Common myeloid progenitor, CD34-positive (primary cell): ENCODE data around the gene TLR10.
"Not testable (repeated sequence)": the region's sequence is repeated elsewhere in the genome, so short reads cannot be mapped to it uniquely, and the experiment has no call there.

Experiments used
- CTCF ChIA-PET: fragments of 350-600 bp; sonication (Branson Sonifier 250); formaldehyde crosslinking; loops from one replicate; lab custom pipeline; 2021; ENCODE audit warnings: antibody characterized with exemption; lab: Charles Lee
- POLR2A ChIA-PET: fragments of 350-600 bp; sonication (Branson Sonifier 250); formaldehyde crosslinking; loops from one replicate; lab custom pipeline; 2021; ENCODE audit warnings: antibody characterized with exemption; lab: Charles Lee
- DNase-seq, 3 donors: peaks; one replicate each; pipeline versions ENCODE4 v3.0.0 to v3.0.0-alpha.2; 2013
- H3K27ac ChIP-seq, 2 experiments: 1 replicate in 1 of 2; 2 replicates in 1 of 2; pipeline ENCODE4 v1.7.0; 2013; ENCODE audit warnings: inconsistent platforms in 2 of 2, low read length in 2 of 2, mild to moderate bottlenecking in 2 of 2, low read depth in 1 of 2, moderate library complexity in 1 of 2; ENCODE audit not compliant: severe bottlenecking in 2 of 2, insufficient read depth in 1 of 2, poor library complexity in 1 of 2
- H3K27me3 ChIP-seq, 5 experiments: replicated peaks in 2 of 5; 1 replicate in 3 of 5; 2 replicates in 2 of 5; pipeline versions ENCODE4 v1.6.1 to v1.7.0; 2013; ENCODE audit warnings: low read length in 4 of 5, mild to moderate bottlenecking in 2 of 5, moderate library complexity in 2 of 5, inconsistent platforms in 1 of 5; ENCODE audit not compliant: insufficient read depth in 5 of 5, control insufficient read depth in 4 of 5
- H3K36me3 ChIP-seq, 4 experiments: 1 replicate in 2 of 4; 2 replicates in 2 of 4; pipeline versions ENCODE4 v1.6.1 to v1.7.0; 2013; ENCODE audit warnings: low read length in 3 of 4, control low read depth in 1 of 4, mild to moderate bottlenecking in 1 of 4; ENCODE audit not compliant: control insufficient read depth in 4 of 4, insufficient read depth in 4 of 4
- H3K4me1 ChIP-seq, 4 experiments: 1 replicate in 3 of 4; 2 replicates in 1 of 4; pipeline versions ENCODE4 v1.6.1 to v1.7.1; 2013; ENCODE audit warnings: low read length in 3 of 4, mild to moderate bottlenecking in 3 of 4, control low read depth in 1 of 4, inconsistent platforms in 1 of 4, moderate library complexity in 1 of 4; ENCODE audit not compliant: control insufficient read depth in 4 of 4, insufficient read depth in 4 of 4; ENCODE audit errors: control extremely low read depth in 1 of 4
- H3K4me3 ChIP-seq, 7 experiments: 1 replicate in 4 of 7; 2 replicates in 3 of 7; pipeline versions ENCODE4 v1.5.1 to v1.7.0; 2013; ENCODE audit warnings: mild to moderate bottlenecking in 7 of 7, low read length in 6 of 7, moderate library complexity in 6 of 7, inconsistent platforms in 2 of 7, low read depth in 2 of 7, control low read depth in 1 of 7; ENCODE audit not compliant: insufficient read depth in 4 of 7, control insufficient read depth in 1 of 7; ENCODE audit errors: extremely low read depth in 1 of 7
- H3K9me3 ChIP-seq, 5 experiments: 1 replicate in 4 of 5; 2 replicates in 1 of 5; pipeline versions ENCODE4 v1.6.1 to v1.7.1; 2013; ENCODE audit warnings: low read length in 4 of 5, mild to moderate bottlenecking in 2 of 5, inconsistent platforms in 1 of 5, low read depth in 1 of 5, moderate library complexity in 1 of 5; ENCODE audit not compliant: control insufficient read depth in 4 of 5, insufficient read depth in 2 of 5; ENCODE audit errors: control extremely low read depth in 1 of 5
- WGBS: methylation state at CpG from one replicate; pipeline ENCODE4 v1.1.5; 2013; ENCODE audit not compliant: insufficient coverage; 5-methylcytosine and 5-hydroxymethylcytosine counted together

TLR10 gene

DNA sequence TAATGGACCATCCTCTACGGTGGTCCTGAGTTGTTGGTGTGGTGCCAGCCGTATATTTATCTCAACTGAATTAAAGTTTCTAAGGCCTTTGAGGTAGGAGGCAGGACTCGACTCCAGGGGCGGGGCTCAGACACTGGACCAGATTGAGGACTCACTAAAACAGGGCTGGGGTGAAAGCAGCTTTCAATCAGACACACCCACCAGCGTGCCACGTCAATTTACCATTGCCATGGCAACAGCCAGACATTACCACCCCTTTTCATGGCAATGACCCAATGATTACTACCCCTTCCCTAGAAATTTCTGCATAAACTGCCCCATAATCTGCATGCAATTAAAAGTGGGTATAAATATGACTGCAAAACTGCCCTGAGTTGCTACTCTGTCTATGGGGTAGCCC lies 28.5 kb upstream of the TLR10 start:
- peaks cover 8 to 15% (median 12%) of the 10 kb centered on the region in 4 experiments for H3K4me1 ChIP-seq
- no peak overlapping the region for H3K4me3 ChIP-seq
- H3K9me3 ChIP-seq, result peaks cover 0 to 9% (median 3%) of the 10 kb centered on the region in 5 experiments
- H3K27me3 ChIP-seq, result no peaks in the 10 kb centered on the region
- POLR2A ChIA-PET, result no interaction called here
- peaks cover 0 to 2% (median 0%) of the 10 kb centered on the region in 4 experiments for H3K36me3 ChIP-seq
- WGBS, result 93% methylated on average over 2 of the region's 6 CpGs
- H3K27ac ChIP-seq, result no peak overlapping the region
- CTCF ChIA-PET, result no interaction called here
- no peak for DNase-seq

DNA sequence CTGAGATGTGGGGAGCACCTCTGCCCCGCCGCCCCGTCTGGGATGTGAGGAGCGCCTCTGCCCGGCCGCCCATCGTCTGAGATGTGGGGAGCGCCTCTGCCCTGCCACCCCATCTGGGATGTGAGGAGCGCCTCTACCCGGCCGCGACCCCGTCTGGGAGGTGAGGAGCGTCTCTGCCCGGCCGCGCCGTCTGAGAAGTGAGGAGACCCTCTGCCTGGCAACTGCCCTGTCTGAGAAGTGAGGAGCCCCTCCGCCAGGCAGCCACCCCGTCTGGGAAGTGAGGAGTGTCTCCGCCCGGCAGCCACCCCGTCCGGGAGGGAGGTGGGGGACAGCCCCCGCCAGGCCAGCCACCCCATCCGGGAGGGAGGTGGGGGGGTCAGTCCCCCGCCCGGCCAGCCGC lies 24.7 kb upstream of the TLR10 start:
- CTCF ChIA-PET, H3K27me3 ChIP-seq, DNase-seq, H3K36me3 ChIP-seq, H3K4me3 ChIP-seq, H3K9me3 ChIP-seq, POLR2A ChIA-PET, H3K27ac ChIP-seq: not testable (repeated sequence)
- peaks cover 14 to 31% (median 24%) of the 10 kb centered on the region in 4 experiments for H3K4me1 ChIP-seq
- WGBS, result 100% methylated on average over 15 of the region's 29 CpGs

DNA sequence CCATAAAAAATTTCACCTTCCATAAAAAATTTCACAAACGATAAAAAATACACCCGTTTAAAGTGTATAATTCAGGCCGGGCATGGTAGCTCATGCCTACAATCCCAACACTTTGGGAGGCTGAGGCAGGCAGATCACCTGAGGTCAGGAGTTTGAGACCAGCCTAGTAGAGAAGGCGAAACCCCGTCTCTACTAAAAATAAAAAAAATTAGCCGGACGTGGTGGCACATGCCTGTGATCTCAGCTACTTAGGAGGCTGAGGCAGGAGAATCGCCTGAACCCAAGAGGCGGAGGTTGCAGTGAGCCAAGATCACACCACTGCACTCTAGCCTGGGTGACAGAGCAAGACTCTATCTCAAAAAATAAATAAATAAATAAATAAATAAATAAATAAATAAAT lies 23.5 kb upstream of the TLR10 start:
- Histone ChIP-seq H3K4me1 (peaks cover 14 to 31% (median 24%) of the 10 kb centered on the region in 4 experiments), H3K36me3 (peaks cover 3 to 16% (median 11%) of the 10 kb centered on the region in 4 experiments), H3K9me3 (peaks cover 1 to 17% (median 10%) of the 10 kb centered on the region in 5 experiments), H3K4me3 (peak overlapping the region in 1 of 7 experiments; percentile 57)
- WGBS, result 100% methylated on average over 7 of the region's 9 CpGs
- DNase-seq, H3K27me3 ChIP-seq, H3K27ac ChIP-seq, POLR2A ChIA-PET: not testable (repeated sequence)
- CTCF ChIA-PET, result interaction anchor here (1.4 to 6.9 kb wide), 4 partner anchors 15 to 50 kb away, joined by 5 to 67 read pairs (median 32); no protein-coding TSS in a partner anchor

DNA sequence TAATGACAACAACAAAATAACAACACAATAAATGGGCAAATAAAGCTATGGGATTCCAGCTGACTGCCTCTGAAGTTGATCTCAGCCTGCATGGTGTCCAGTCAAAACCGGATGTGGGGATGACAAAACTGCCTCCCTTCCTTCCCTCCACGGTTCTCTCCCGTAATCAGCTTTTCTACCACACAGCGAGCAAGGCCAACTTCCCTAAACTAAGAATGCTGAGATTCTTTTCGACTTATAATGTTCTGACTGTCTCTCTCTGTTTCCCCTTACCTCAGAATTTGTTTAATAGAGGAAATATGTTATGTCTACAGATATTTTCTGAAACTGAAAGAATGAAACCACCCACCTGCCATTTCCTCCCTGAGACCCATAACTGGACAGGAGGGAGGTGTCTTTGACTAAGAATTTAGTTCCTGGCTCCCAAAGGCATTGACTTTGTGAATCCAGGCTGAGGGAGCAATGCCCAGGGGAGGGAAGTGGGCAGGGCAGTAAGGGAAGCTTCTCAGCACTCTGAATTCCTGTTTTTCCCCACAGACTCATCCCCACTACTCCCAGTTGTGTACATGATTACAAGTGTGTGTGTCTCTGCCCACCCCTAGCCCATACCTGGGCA lies 22.8 kb upstream of the TLR10 start:
- peaks cover 4 to 22% (median 17%) of the 10 kb centered on the region in 4 experiments for H3K36me3 ChIP-seq
- DNase-seq, result peak; percentile 30 to 85 (median 81)
- POLR2A ChIA-PET, result interaction anchor here (1.2 kb wide), 1 partner anchor 46 kb away, joined by 4 read pairs; no protein-coding TSS in a partner anchor
- H3K27me3 ChIP-seq, result no peaks in the 10 kb centered on the region
- H3K4me3 ChIP-seq, result peak overlapping the region in 5 of 7 experiments; percentile 26 to 78 (median 57)
- peak overlapping the region in 1 of 2 experiments; percentile 21 for H3K27ac ChIP-seq
- peaks cover 1 to 23% (median 16%) of the 10 kb centered on the region in 5 experiments for H3K9me3 ChIP-seq
- 0% methylated on average over 1 of the region's 5 CpGs for WGBS
- peaks cover 14 to 31% (median 24%) of the 10 kb centered on the region in 4 experiments for H3K4me1 ChIP-seq
- CTCF ChIA-PET, result interaction anchor here (0.7 to 6.9 kb wide), 11 partner anchors 10 to 330 kb away, joined by 3 to 67 read pairs (median 5); partner anchors contain the start of gene TLR10

DNA sequence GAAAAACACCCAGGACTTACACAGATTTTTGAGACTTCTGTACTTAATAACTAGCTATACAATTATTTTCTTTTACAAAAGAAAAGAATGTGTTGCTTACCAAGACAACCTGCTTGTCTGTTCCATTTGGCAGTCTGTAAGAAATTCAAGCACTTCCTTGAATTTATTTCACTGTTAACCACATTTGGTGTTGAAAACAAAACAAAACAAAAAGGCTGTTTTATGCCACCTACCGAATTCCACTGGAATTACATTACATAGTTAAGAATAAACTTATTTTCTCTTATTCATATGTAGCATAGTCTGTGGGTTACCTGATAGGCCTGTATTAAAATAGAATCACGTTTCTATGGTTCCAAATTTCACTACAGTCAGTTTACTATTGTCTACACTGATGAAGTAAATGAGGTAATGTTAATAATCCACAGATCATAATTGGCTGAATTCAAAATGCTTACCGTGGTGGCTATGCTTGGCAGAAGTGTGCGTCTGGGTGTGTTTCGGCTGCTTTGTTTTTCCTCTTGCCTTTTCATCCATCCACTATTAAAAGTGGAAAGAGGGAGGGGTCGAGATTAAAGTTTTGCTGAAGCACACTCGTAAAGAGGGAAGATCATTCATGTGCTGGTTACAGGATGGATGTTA lies 22.0 kb upstream of the TLR10 start, which contains the start of gene TLR1:
Gene TLR1, minus strand, starts transcription at position 138 of the 642 bp plus-strand sequence. CDS start 5,960 bp downstream, outside the sequence.
- H3K4me3 ChIP-seq, result peak within 1 kb of the TSS in 6 of 7 experiments; percentile 58 to 78 (median 73)
- peaks cover 3 to 32% (median 21%) of the 10 kb centered on the region in 5 experiments for H3K9me3 ChIP-seq
- 100% methylated on average over 1 of the region's 7 CpGs for WGBS
- peaks cover 10 to 31% (median 25%) of the 10 kb centered on the region in 4 experiments for H3K36me3 ChIP-seq
- POLR2A ChIA-PET, result interaction anchor here (1.2 kb wide), 1 partner anchor 45 kb away, joined by 4 read pairs; no protein-coding TSS in a partner anchor
- peak within 1 kb of the TSS; percentile 73 to 82 for H3K27ac ChIP-seq
- CTCF ChIA-PET, result interaction anchor here (0.6 to 6.9 kb wide), 16 partner anchors 11 to 331 kb away, joined by 3 to 67 read pairs (median 4); partner anchors contain the start of gene TLR10
- peak; percentile 73 to 92 (median 92) for DNase-seq
- peaks cover 14 to 31% (median 24%) of the 10 kb centered on the region in 4 experiments for H3K4me1 ChIP-seq
- no peaks in the 10 kb centered on the region for H3K27me3 ChIP-seq

DNA sequence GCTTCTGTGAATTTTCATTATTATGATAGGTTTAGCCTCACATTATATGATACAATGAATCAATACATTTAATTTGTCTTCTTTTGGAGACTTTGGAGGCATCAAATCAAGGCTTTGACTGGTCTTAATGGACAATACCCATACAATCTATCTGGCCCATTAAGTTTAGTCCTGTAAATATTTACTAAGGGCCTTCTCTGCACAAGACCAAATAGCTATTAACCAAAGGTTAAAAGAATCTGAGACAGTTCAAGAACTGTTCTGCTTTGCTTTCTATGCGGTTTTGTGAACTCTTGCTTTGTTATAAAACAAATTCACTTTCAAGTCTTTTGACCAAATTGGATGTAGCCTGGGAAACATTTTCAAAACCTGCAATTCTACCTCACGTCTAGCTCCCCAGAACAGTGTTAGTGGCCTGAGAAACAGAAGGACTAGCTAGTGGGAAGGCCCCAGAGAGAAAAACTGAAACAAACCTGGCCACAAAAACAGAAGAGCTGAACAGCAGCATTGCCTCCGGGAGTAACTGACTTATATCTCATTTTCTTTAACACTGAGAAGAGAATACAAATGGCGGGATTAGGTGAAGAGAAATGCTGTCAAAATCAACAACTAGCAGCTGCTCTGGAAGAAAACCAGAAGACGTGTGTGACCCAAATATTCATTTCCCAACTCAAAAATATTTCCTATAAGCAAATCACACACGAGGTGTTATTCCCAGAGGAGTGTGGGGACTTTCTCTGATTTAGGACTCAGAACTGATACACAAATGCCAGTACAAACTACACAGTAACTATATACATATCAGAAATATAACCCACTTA lies 21.3 kb upstream of the TLR10 start:
- H3K27ac ChIP-seq, result peak overlapping the region; percentile 73 to 82
- peaks cover 17 to 38% (median 32%) of the 10 kb centered on the region in 4 experiments for H3K36me3 ChIP-seq
- no peaks in the 10 kb centered on the region for H3K27me3 ChIP-seq
- peak in 1 of 3 donors; percentile 12 for DNase-seq
- ChIA-PET POLR2A (no interaction called here), CTCF (interaction anchor here (0.6 to 6.9 kb wide), 11 partner anchors 13 to 331 kb away, joined by 3 to 67 read pairs (median 4); partner anchors contain the start of gene TLR10)
- H3K4me1 ChIP-seq, result peaks cover 14 to 31% (median 24%) of the 10 kb centered on the region in 4 experiments
- H3K9me3 ChIP-seq, result peaks cover 5 to 39% (median 24%) of the 10 kb centered on the region in 5 experiments
- peak overlapping the region in 6 of 7 experiments; percentile 58 to 78 (median 73) for H3K4me3 ChIP-seq
- 7% methylated on average over 3 of the region's 6 CpGs for WGBS
